ENCODE data around the gene MTMR12.

- no peak for TF ChIP-seq CTCF (IDR thresholded peaks at IDR 0.05)
- no peak for TF ChIP-seq POLR2A (IDR thresholded peaks at IDR 0.05)
Measured at GRCh38 chr5:32261198-32261597, 51.5 kb downstream of the MTMR12 start.
